HG03095 (cell line): ENCODE measurements around the gene KIF5C.

ENCODE experiments used
- ATAC-seq: cut with Tn5 transposase; IDR thresholded peaks from one replicate; pipeline ENCODE4 v1.9.1; 2021; ENCODE audit warnings: moderate library complexity; ENCODE audit not compliant: unreplicated experiment

Gene KIF5C

DNA sequence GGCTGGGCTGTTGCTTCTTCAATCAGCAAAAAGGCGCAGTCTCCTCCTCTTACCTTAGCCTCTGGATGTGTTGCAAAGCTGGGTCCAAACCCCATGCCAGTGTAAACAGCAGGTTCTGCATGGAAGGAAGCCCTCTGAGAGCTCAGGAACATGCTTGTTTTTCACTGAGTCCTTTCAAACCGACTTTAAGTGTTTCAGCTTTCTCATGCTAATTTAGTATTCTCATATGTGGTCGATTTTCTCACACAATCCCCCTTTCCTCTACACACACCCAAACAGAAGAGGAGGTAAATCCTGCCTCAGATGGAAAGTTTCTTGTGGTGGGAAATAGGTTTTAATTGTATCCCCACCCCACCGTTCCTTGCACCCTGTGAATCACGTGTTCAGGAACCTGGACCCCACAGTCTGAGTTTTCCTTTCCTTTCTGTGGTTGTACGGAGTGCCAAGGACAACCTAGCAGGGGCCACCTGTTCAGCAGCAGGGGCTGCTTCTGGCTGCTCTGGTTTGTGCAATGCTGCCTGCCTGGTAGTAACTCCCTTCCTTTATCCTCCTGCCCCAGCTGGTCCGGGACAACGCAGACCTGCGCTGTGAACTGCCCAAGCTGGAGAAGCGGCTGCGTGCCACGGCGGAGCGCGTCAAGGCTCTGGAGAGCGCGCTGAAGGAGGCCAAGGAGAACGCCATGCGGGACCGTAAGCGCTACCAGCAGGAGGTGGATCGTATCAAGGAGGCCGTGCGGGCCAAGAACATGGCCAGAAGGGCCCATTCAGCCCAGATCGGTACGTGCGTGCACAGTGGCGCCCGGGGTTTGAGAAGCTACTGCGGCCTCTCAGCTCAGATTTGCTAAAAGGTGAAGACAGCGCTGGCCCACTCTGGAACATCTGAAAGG is 134.8 kb downstream of the KIF5C start:
- no peak for ATAC-seq

DNA sequence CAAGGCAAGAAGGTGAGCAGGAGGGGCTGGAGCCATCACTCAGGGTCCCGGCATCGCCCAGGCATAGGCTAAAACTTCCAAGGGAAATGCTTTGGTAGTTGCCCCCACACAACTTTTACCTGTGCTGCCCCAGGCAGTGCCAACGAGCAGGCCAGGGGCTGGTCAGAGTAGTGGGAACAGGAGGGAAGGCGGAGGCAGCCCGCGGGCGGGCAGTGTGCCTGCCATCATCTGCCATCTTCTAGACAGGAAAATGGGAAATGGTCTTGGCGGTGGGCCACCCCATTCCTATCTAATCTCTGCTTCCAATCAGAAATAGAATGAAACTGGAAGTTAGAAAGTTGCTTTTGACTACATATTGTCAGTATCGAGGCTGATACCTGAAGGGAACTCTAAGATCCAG is 137.5 kb downstream of the KIF5C start:
- ATAC-seq, result no peak

DNA sequence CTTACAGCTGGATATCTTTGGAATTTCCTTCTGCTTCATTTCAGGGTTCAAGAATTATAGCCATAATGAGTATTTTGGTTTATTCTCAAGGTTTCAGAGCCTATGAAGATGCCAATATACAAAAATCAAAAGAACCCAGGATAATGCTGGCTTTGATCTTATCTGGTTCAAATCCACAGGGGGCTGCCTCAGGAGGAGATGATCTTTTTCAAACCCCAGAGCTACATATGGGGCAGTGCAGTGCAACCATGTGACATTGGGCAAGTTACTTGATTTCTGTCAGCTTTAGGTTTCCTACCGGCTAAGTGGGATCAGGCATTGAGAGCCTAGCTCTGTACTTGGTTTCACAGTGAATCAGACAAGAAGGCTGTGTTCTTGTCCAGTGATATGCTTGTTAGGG is 140.5 kb downstream of the KIF5C start:
- no peak for ATAC-seq

DNA sequence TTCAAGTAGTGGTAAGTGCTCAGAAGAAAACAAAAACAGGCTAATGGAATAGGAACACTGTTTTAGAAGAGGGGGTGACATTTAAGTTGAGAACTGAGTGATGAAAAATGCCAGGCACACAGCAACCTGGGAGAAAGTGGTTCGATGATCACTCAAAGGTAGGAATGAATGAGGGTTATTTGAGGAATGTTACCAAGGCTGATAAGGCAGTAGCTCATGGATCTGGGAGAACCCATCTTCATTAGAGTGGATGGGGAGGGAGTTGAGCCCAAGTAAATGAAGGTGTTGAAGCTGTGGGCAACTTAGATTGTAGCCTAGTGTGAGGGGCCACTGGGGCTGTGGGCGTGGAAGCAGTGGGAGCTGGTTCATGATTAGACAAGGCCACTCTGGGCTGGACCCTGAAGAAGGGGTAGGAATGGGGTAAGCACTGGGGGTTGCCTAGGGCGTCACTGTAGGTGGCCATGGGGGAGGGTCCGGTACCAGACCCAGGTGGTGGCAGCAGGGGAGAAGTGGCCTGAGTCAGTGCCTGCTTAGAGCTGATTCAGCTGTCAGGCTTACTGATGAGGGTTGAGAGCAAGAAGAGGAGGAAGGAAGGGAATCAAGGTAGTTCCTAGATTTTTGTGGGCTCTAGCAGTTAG is 141.0 kb downstream of the KIF5C start:
- ATAC-seq, result no peak

DNA sequence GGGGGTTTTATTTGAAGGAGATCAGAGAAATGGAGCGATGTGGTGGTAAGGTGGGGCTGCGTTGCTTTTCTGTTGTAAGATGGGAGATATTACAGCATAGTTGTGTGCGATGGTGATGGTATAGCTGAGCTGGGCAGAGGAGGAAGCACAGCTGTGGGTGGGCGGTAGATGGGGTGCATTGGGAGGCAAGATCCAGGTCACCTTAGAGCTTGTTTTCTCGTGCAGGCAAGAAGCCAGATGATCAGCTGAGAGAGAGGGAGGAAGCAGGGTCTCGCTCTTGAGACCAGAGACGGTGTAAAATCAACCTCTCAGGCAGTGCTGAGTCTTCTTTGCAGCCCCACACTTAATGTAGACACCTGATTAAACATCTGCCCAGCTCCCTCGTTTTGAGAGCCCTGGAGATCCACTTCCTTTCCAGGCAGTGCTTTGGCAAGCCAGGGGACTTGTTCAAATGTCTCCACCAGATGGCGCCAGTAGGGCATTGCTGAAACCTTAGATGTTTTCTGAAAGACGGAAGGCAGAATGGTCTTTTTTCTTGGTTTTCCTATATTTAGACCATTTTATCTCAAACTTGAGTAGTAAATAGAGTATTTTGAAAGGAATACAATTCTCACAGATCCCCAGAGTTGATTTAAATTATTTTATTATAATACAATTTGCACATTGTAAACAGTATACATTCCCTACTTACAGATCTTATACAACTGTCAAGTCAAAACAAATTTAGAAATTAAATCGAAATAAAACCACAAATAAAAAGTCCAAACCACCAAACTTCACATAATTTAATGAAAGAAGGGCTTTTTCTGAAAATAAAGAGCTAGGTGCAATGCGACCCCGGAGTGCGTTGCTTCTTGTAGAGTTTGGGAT is 142.3 kb downstream of the KIF5C start:
- ATAC-seq, result no peak

DNA sequence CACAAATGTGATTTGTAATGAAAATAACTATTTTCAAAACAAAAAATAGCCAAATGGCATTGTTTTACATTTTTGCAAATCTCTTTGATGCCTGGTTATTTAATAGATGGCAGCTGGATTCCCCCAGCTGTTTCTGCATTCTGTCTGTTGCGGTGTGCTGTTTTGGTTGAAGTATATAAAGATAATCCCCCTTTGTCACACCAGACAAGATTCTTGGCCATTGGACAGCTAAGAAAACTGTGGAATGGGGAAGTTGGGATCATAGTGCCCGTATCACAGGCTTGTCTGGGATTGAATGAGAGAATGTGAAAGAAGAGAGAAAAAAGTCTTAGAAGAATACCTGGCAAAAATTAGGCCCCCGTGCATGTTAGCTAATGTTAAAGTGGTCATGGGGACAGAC is 144.0 kb downstream of the KIF5C start:
- ATAC-seq, result no peak

DNA sequence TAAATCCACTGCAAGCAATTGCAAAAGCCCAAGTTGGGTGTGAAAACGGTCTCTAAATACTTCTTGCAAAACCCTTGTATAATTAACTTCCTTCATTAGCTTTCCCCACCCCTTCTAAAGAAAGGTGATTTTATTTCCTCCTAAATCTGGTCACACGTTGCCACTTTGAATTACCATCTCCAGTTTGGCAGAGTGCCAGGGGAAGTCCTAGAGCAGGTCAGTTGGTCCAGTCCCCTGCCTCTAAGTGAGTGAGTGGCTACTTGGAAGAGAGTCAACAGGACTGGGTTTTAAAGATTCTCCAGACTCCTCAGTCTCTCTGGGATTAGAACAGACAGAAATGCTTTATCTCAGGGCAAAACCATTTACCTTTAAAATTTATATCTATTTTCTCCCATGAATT is 144.7 kb downstream of the KIF5C start:
- ATAC-seq, result no peak

DNA sequence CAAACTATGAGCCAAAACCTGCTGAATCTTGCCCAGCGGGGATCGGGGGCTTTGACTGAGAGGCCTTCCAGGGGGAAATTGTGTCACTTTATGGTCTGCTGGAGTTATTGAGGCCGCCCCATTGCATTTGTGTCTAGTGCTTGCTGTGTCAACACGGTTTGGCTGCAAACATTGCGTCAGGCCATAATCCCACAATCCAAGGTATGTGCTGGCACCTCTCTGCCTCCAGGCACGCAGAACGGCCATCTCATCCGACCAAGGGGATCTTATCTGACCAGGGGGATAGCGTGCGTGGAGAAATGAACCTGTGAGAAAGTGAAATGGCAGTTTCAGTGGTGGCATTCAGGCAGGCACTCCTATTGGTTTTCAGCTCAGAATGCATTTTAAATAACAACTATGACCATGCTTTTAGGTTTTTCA is 145.4 kb downstream of the KIF5C start:
- peak; percentile 35 for ATAC-seq

DNA sequence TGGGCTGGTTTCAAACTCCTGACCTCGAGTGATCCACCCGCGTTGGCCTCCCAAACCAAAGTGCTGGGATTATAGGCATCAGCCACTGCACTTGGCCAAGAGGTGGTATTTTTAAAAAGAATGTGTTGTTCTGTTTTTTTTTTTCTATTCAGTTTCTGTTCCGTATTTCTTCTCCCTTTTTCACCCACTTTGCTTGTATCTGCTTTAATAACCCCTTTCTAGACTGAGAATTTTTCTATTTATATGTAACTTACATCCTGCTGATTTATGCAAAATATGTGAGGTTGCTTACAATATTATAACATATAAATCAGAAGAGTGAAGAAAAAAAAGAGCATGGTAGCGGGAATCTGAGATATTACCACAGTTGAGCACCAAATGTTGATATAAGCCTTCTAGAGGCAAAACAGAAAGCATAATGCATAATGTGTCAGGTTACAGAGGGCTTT is 146.3 kb downstream of the KIF5C start:
- ATAC-seq, result peak; percentile 58

DNA sequence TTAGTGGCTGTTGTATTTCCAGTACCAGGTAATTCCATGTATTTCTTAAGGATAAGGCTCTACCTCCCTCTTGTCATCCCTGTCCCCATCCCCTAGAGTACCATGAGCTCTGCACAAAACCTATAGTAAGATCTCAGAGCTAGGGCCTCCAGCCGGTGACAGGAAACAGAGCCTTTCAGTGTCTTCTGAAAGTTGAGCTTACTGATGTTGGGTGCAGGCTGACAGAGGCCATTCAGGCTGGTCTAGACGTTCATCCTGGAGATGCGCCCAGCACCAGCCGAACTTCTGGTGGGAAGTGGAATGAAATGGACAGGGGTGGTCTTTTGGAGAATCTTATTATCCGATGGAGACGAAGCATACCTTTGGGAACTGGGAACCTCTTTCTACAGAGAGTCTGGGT is 146.7 kb downstream of the KIF5C start:
- peak; percentile 71 for ATAC-seq

DNA sequence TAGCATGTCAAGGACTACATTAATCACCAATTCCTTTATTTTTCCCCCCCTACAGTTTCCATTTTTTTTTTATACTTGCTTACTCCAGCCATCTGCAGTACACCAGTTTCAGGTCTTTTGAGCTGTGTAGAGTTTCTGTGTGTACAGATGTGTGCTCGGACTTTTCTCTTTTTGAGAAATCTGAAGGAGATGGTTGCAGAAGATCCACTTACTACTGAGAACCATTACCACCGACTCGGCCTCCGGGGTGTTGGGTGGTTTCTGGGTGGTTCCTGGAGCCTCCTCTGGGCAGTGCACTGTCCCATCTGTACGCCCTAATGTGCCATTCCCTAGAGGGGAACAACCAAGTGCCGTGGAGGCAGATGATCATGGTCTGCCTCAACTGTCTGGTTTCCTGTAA is 148.1 kb downstream of the KIF5C start:
- ATAC-seq, result no peak

DNA sequence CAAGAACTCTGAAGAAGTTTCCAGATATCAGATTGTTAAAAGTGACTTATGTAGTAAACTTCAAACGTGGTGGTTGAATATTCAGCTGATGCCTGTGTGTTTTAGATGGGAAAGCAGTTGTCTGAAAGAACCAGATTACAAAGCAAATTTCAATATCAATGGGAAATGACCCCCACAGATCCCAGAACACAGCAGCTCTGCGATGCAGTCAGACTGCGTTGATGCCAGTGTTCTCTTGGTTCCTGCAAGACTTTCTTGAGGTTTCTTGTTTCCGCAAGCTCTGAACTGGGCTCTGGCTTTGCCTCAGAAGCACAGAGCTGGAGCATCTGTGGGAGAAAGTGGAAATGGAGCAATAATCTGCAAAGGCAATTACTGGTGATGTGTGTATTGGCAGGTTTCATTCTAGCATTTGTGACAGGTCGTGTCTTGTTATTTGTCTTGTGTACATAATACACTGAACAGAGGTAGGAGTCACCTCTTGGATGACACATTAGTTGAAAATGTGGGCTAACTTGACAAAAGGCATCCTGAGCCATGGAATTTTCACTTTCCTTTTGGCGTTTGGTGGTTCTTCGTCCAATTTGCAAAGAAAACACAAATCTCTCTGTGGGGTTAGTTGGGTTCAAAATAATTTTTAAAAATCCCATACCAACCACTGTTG is 152.7 kb downstream of the KIF5C start:
- ATAC-seq, result no peak

DNA sequence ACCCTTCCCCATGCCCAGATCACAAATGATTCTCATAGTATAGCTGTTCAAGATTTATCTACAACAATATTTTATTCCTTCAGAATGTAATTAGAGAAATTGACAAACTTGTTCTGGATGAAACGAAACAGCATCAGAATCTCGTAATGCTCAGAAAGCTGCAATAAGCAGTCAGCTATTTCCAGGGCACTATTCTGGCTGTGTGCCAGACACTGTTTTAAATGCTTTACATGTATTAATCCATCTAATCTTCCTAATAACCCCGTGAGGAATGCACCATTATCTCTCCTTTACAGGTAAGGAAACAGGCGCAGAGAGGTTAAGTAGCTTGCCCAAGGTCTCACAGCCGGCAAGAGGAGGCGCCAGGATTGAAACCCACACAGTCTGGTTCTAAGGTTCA is 153.3 kb downstream of the KIF5C start:
- no peak for ATAC-seq

DNA sequence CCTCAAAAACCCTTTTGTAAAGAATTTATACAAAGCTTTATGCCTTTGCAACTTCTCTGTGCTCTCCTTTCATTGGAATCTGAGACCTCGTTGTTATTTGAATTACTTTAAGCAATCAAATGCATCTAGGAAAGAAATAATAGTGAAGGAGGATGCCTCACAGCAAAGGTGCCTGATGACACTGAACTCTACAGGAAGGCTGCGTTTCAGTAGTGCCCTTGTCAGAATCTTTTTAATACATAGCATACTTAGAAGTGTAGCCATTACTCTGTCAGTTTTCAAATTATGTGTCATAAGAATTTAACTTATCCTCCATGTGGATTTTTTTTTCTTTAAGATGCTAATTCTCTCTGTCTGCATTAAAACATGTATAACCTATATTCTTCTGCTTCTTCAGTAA is 153.9 kb downstream of the KIF5C start:
- ATAC-seq, result no peak

DNA sequence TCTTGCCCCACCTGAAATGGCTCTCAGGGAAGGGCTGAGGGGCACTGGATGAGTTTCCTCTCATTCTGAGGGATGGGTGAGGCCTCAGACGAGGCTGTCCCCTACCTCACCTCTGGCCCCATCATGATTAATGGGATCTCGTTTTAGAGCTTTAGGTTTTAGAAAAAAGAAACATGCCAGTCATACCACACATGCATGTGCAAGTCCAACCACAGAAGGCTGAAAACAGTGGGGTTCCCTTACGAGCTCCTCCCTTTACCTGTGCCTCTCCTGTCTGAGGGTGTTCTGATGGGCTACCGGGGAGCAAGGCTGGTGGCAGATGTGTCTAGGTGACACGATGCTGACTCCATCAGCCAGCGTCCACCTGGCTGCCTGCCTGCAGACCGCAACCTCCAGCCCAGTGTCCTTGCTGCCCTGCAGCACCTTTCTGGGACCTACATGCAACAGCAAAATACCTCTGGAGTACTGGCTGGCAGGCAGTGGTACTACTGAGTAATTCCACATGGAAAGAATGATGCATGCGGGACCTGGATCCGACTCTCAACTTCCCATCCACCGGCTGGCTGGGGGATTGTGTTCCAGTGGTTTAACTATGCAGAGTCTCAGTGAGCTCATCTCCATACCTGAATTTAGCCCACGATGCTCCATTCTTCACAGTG is 154.4 kb downstream of the KIF5C start:
- ATAC-seq, result no peak

DNA sequence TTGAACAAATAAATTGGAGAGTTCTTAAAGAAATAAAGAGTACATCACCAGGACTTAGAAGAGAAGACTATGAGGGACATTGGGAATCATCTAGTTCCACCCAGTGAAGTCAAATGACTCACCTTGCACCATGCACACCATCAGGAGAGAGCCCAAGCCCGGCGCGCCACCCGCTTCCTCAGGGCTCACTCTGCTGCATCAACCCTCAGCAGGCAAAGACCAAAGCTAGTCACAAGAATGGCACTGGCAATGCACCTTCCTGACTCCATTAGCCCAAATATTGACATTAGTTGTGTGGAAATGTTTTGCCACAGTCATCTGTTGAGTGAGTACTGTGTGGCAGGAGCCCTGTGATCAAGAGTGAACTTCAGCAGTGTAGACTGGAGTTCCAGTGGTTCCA is 156.4 kb downstream of the KIF5C start:
- no peak for ATAC-seq

DNA sequence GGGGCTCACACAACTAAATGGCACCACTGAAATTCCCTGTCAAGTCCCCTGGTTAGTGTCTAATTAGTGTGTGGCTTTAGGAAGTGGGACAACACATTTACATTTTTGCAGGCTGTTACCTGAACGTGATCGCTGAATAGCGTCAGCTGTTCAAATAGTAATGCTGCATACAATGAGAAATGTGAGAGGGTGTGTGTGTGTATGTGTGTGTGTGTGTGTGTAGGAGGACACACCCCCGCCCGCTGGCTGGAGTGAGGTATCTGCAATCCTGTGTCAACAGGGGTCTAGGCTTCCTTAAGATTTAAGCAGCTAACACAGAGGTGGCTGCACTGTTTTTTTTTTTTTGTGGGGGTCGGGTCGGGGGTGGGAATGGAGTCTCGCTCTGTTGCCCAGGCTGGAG is 158.7 kb downstream of the KIF5C start:
- ATAC-seq, result no peak

DNA sequence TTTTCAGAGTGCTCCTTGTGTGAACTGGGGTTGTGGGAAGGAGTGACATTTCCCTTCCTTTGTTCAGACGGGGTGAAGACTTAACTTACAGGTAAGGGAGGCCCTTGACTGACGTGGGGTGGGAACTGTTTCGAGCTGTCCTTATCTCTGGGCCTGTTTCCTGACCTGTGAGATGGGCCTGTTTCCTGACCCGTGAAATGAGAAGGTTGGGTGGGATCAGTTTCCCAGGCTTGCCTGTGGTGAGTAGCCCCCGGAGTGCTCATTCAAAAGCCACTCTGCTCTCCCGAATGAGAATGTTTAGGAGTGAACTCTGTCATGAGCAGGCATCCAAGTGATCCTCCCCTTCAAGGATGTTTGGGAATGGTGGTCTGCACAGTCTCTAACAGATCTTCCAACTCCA is 159.4 kb downstream of the KIF5C start:
- no peak for ATAC-seq

DNA sequence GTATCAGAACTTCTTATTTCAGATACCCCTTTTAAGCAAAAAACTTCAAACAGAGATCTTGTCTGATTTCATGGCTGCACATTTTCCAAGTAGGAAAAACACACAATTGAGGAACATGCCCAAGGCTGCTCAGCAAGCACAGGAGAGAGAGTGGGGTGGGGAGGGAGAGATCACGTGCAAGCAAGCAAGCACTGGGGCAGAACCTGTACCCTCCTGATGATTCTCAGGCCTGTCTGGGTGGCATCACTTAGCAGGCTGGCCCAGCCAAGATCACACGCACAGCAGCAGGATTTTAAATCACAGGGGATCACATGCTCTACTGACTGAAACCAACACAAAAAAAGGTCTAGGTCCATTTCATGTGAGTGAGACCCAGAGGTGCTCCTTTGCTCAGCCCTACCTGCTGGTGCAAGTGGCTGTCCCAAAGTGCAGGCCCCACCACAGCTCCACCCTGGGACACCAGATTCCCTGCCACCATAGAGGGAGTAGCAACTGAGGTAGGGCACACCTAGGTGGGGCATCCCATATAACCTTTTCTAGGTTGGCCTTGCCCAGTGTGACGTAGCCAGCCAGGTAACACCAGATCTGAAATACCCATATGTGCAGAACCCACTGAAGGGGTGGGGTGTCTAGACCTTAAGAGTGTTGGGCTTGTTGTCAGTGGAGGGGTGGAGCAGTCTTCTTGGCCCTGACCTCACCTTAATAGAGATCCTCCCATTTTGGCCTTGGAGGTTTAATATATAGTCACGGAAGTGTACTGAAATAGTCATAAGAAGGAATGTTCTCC is 161.7 kb downstream of the KIF5C start:
- no peak for ATAC-seq

DNA sequence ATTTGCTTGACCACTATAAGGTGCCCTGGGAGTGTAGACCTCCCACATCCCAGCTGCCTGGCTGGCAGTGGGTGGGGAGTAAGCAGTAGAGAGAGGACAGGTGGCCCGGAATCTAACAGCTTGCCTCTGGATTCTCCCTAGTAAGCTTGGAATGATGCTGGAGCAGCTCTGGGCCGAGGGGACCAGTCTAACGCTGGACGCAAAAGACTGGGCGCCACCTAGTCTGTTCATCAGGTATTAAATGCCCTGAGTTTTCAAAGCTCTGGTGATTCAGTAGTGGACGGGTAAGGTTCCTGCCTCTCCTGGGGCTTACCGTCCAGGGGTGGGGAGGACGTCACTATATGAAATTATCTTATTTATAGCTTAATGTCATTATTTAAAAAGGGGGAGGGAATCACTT is 162.8 kb downstream of the KIF5C start:
- ATAC-seq, result no peak
